OCI-M2 (cell line): ENCODE results near the gene ADGRD1.

Experiments
- DNase-seq: peaks from one replicate; lab custom pipeline; 2025; ENCODE audit not compliant: unreplicated experiment; lab: John Stamatoyannopoulos, UW

ADGRD1 gene

DNA sequence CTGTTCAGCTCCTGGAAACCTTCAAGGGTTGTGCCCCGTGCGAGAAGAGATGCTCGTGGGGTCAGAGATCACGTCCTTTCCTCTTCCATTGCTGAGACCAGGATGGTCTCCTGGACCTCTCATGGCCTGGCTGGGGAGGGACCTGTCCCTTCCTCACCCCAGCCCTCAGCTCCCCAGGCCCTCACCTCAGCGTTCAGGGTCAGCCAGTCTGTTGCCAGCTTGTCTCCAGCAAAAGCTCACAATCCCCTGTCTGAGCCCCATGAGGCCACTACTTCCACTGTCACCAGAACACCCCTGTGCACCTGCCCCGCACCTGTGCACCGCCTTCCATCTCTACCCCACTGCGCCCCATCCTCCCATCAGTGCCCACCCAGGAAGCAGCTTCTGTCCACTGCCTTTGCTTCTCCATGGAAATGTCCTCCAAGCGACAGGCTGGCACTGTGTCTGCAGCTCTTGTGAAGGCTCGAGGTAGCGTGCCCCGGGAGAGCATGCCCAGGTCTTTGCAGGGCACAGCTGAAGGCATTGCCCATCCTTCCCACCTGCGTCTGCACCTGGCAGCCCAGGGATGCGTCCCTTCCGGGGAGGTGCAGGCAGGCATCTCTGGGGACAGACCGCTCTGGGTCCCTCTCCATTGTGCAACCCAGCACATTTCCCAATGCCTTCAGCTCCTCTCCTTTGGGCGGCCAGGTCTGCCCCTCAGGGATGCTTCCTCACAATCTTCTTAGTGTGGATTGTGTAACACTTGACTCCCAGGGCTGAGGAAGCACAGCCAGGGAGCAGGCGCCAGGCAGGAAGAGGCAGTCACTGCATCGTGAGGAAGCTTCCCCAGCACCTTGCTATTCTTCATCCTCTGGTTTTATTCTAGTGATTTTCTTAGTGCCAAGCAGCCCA lies 179.6 kb downstream of the ADGRD1 start:
- DNase-seq, result no peak

DNA sequence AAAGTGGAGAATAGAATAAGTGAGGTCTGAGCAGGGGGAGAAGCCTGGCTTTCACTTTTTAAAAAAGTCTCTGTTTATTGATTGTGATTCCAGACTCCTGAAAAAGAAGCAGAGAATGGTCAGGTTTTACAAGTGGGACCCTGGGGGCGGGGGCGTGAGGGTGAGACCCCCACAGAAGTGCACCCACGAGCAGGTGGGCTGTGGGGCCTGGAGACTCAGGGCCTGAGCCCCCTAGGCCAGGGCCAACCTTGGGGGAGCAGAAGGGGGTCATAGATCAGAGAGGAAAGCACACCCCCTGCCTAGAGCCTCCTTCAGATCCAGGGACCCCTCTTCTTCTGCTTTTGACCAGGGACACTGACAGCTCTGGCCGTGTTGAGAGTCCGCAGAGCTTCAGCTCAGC lies 180.3 kb downstream of the ADGRD1 start:
- no peak for DNase-seq

DNA sequence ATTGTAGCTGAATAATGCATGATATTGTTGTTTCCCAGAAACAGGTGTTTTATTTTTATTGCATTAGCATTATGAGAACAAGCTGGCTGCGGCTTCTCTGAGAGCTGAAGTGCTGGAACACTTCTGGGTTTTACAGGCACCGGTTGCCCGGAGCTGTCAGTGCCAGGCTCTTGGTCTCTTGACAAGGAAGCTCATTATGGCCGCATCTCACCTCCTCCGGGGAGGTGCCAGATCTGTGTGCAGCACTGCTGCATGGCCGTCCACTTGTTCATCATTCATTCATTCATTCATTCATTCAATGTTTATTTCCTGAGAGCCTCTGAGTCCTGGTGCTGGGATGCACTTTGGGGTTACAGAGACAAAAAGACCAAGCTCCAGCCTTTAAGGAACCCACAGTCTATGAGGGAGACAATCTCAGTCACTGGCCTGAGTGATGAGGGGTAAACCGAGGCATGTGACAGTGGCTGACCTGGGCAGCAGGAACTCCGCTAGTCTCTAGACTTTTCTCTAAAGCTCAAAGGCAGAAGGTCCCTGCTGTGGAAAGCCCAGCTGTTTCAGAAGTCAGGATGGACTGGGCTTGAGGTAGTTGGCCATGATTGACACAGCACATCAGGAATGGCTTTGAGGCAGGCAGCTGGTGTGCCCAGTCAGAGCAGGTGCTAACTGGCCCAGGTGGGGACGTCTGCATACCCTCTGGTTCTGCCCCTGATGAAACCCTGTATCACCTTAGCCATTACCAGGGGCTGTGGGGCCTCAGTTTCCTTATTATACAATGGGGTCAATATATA lies 181.0 kb downstream of the ADGRD1 start:
- DNase-seq, result no peak

DNA sequence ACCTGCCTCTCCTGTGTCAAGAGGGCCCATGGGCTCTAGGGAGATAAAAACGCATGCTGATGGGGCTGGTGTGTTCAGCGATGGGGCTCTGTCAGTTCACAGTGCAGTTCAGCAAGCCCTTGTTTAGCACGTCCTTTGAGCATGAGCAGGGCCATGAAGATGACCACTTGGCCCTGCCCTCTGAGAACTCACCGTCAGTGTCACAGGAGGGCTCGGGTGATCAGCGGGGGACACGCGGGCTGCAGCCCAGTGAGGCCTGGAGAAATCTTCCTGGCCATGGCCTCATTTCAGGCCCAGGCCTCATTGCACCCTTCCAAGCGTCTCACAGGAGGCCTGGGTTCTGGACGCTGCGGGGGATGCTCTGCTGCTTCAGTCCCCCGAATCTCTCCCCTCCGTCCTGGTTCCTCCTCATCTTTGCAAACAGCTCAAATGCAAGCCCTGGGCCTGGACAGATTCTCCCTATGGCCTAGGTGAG lies 181.6 kb downstream of the ADGRD1 start:
- no peak for DNase-seq

DNA sequence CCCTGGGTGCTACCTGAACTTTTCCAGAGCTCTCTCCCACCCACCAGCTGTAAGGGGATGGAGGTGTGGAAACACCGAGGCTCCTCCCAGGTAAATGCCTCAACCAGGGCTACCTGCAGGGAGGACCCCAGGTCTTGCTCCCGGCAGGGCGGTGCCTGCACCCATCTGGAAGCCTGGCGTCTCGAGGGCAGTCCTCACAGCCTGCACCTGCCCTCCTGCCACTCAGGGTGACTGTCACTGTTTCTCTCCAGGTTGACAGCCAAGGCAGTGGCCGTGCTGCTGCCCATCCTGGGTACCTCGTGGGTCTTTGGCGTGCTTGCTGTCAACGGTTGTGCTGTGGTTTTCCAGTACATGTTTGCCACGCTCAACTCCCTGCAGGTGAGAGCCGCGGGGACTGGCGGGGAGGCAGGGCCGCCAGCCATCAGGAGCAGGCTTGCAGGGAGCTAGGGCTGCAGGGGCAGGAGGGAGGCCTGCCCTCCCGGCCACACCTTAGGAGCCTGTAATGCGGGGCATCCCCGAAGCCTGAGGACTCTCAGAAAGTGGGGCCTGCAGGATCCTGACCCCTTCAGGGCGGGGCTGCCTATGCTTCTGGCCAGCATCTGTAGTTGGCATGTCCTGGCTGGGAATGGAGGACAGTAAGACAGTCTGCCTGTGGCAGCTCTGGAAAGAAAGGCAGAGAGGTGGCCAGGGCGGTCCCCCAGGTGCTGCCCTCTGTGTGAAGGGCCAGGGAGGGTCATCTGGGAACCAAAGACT lies 182.3 kb downstream of the ADGRD1 start:
- DNase-seq, result no peak

DNA sequence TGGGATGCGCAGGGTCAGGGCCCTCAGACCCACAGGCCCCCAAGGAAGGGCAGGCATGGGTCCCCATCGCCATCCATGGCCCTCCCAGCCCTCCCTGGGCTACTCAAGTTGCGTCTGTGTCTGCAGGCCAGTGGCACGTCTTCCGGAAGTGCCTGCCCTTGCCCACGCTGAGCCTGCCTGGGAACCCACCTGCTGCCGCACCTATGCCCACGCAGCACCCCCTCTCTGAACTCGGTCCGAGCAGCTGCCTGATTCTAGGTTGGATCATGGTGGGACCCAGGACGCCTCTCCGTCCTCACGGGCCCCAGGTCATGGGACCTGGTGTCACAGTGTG lies 182.8 kb downstream of the ADGRD1 start:
- no peak for DNase-seq

DNA sequence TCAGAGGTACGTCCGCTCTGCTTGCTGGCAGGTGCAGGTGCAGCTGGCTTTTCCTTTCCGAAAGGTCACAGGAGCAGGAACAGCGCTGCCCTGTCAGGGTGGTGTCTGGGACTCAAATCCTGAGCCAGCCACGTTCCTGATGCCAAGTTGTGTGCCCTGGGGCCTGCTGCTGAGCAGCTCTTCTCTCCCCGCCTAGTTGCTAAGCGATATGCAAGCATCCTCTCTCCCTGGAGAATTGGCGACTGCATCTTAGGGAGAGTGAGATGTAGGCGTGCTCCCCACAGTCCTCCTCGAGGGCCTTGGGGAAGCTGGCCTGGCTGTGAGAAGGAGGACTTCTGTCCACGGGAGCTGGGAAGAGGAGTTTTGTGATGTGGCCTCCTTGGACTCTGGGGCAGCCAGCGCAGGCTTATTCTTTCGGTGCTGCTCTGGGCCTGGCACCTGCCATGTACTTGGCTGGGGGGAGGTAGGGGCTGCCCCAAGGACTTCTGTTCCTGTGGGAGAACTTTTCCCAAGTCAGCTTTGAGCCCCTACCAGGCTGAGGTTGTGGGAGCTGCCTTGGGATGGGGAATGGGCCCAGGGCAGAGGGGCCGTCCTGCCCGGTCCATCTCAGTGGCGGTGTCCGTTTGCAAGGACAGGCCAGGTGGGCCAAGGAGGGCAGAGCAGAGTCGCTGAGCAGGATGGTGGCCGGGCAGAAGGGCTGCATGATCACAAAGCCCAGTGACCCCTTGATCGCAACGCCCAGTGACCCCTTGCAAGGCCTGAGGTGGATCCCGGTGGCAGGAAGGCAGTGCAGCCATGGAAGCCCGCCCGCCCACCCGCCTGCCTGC lies 183.5 kb downstream of the ADGRD1 start:
- no peak for DNase-seq

DNA sequence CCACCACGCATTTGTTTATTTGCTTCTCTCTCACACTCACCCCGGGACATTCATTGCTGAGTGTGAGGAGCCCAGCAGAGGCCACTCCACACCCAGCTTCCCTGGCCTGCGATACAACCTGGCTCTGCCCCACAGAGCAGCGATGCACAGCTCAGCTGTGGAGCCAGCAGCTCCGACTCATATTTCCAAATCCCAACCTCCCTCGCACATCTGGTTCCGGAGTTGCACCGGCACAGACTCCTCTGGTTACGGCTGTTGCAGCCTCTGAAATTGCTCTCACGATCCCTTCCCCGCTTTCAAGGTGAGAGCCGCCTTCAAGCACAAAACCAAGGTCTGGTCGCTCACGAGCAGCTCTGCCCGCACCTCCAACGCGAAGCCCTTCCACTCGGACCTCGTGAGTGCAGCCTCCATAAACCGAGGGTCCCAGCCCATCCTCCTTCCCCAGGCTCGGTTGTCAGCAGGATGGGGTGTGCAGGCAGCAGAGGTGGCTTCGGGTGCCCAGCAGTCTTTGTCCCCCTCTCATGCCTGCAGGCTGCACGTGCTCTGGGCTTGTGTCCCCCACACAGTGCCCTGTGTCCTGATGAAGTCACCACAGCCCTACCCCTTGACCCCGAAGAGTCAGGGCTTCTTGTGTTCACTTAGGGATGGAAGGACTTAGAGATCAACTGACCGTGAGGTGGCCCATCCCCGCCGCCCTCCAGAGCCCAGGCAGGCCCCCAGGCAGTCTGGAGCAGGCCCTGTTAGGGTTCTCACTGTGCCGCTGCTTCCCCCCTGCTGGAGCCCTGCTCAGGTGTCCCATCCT lies 184.3 kb downstream of the ADGRD1 start:
- no peak for DNase-seq

DNA sequence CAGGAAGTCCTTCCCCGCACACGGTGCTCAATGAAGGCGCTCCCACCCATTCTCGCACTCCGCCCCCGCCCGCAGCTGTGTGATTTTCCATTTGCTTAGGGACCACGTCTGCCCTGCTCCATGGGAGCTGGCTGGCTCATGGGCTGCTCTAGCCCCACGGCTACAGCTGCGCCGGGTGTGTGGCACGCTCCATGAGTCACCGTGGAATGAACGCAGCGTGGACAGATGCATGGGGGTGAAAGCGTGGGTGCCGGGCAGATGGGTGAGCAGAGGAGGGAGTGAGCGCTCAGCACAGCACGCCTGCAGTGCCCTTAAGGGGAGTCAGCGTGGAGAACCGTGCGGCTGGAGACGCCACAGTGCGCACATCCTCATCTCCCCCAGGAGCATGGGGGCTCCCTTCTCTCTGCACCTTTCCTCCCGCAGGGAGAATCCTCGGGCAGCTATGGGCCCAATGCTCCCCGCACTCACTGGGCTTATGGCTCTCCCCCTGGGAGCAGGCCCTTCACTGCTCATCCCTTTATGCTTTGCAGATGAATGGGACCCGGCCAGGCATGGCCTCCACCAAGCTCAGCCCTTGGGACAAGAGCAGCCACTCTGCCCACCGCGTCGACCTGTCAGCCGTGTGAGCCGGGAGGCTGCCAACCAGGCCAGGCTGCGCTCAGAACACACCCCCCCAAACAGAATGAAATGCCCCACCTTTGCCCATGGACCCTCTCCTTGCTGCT lies 185.1 kb downstream of the ADGRD1 start:
- no peak for DNase-seq

DNA sequence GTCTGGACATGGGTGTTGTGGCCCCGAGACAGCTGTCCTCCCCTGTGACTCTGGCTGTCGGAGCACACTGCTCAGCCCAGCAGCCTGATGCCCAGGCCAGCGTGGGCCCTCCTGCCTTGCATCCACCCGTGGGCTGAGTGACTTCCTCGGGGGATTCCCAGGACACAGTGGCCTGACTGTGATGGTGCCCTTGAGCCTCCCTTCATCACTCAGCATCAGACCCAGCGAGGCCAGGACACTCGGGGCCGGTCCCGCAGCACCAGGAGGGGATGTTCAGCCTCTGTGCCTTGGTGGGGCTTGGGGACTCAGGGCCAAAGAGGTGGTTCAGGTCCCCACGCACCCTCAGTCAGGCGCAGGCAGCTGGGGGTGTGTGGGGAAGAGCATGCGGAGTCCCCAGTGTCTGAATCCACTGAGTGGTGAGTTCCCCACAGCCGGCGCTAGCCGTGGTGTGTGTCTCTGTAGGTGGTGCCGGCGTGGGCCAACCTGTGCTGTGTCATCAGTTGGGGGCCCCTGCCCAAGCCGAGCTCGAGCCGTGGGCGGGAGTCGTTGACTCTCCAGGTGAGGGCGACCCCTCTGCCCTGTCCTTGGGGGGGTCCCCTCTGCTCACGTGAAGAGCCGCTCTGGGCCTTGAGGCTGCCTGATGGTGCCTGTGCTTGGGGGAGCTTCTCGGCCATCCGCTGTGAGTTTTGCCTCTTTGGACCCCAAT lies 185.8 kb downstream of the ADGRD1 start:
- no peak for DNase-seq

DNA sequence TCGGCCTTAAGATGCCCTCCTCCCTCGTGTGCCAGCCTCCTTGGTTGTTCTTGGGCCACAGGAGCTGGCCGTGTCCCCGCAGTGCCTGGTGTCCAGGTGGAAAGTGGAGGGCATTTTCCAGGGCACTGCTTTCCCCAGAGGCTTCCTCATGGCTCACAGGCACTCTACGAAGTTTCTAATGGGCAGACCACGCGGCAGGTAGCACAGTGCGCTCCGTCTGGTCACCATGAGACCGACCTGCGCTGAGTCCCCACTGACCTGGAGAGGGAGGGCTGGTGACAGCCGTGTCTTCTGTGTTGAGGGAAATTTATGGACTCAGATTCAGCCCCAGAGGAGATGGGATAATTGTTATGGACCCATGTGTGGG lies 186.3 kb downstream of the ADGRD1 start:
- DNase-seq, result no peak

DNA sequence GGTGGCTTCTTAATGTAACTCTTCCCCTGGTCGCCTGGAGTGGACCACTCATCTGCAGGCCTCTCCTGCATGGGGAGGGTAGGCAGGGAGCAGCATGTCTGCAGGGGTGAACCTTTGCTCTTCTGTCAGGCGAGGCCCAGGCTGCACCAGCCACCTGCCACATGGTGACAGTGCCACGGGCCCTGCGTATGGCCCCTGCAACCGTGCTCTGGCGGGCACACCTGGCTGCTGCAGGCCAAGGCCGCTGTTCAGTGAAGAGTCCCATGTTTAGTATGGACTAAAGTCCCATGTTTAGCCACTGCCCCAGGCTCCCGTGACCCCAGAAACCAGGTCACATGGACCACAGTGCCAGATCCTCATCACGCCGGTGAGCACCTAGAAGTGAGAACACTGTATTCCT lies 187.0 kb downstream of the ADGRD1 start:
- no peak for DNase-seq

DNA sequence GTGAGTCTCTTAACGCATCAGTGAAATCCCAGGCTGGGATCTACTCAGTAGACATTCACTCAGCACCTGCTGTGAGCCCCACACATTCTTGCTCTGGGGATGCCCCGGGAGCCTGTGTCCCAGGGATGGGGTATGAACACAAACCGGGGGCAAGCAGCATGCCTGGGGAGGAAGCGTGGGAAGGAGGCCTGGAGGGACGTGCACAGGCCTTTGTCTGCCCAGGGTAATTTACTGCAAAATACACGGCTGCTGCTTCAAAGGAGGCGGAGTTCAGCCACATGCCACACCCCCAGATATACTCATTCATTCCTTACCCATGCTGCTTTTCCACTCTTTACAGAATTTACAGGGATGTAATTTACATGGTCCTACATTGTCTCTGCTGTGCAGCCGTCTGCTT lies 187.8 kb downstream of the ADGRD1 start:
- no peak for DNase-seq

DNA sequence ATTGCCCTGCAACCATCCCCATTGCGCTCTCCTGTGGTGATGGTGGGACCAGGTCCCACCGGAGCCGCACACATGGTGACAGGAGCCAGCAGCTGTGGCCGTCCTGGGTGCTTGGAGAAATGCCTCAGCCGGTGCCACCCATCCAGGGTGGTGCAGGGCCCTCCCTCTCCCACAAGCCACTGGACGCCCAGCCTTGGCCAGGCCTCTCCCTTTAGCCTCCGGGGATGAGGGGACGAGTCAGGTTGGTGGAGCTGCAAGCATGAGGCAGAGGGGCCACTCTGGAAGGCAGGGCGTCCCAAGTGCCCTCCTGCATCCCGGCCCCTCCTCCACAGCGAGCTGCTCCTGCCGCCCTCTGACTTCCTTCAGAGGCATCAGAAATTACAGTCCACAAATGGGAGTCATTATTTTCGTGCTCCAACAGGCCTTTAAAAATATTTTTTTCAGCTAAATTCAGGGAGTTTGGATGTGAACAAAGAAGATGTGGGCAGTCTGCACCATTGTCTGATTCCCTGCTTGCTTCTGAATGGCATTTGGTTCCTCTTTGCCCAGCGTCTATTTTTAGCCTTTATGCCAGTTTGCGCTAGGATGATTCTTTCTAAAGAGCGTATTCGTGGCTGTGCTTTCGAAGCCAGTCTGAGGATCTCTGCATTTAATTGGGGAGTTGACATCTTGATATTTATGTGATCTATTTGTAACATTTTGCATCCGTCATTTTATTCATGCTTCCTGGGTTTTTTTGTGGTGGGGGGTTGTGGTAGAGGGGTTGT lies 189.4 kb downstream of the ADGRD1 start:
- no peak for DNase-seq

DNA sequence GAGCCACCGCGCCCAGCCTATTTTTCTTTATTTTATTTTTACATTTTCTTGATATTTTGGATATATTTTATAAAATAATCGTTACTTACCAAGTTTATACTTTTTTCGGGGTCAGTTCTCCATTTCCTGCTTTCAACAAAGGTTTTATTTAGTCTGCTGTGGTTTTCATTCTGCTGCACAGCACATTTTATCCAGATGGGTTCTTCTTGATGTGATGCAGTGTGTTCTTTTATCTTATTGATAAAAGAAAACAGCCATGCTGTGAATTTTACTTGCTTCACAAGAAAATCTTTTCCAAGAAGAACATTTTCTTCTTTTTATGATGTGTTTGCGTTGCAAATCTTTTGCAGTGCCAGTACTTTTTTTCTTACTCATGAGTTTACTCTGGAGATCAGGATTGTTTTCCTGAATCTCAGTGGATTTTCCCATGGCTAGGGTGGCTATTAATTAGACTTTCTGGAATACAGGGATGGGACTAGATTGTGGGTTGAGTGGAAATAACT lies 192.5 kb downstream of the ADGRD1 start:
- no peak for DNase-seq

DNA sequence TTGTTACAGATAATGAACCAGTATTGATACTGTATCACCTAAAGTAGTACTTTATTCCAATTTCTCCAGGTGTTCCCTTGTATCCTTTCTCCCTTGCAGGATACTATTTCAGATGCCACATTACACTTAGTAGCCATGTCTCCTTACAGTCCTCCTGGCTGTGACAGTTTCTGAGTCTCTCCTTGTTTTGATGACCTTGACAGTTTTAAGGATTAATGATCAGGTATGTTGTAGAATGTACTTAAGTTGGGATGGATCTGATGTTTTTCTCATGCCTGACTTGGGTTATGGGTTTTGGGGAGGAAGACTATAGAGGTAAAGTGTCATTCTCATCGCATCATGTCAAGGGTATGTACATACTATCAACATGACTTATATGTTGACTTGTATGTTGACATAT lies 193.6 kb downstream of the ADGRD1 start:
- DNase-seq, result no peak

DNA sequence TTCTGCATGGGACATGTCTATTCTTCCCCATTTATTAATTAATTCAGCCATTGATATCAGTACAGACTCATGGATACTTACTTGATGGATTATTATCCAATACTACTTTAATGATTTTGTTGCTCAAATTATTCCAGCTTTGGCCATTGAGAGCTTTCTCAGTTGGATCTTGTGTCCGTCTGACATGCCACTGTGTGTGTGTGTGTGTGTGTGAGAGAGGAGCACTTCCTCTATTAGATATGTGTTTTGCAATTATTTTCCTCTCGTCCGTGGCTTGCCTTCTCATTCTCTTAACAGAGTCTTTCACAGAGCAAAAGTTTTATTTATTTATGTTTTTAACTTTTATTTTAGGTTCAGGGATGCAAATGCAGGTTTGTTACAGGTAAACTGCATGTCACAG lies 194.2 kb downstream of the ADGRD1 start:
- DNase-seq, result no peak
